GM12878 (cell line): ENCODE results near the gene WFDC13. TPM values are rescaled to one million over a fixed set of nuclear protein-coding genes. Genes with fewer than 3 reads are reported as not detected.

Experiments used
- ATAC-seq: fragments of 200-7000 bp; cut with Tn5 transposase; 3 replicates; pipeline ENCODE4 v1.9.1; 2020; ENCODE audit warnings: mild to moderate bottlenecking, moderate library complexity
- BruUV-seq: library from RNA; stranded (reverse); fragments of 400-500 nt; replicated peaks from 2 replicates; lab custom pipeline; 2021; lab: Mats Ljungman, UMichigan
- CTCF ChIA-PET: fragments of 300-600 bp; sonication (Branson Sonifier 250); formaldehyde crosslinking; extraction: SDS; loops from one replicate; lab custom pipeline; 2021; ENCODE audit warnings: inconsistent platforms; lab: Yijun Ruan, JAX
- POLR2A ChIA-PET: fragments of 350-600 bp; formaldehyde crosslinking; extraction: SDS; loops from one replicate; lab custom pipeline; 2021; ENCODE audit warnings: inconsistent platforms; lab: Charles Lee
- RAD21 ChIA-PET: fragments of 300-600 bp; sonication (Branson Sonifier 250); formaldehyde crosslinking; loops from one replicate; lab custom pipeline; 2023; ENCODE audit warnings: antibody characterized with exemption; ENCODE audit not compliant: unreplicated experiment; lab: Charles Lee
- SMC1A ChIA-PET: fragments of 300-600 bp; sonication (Branson Sonifier 250); formaldehyde crosslinking; loops from one replicate; lab custom pipeline; 2023; ENCODE audit not compliant: unreplicated experiment, uncharacterized antibody; lab: Charles Lee
- DNase-seq: peaks from one replicate; pipeline ENCODE4 v3.0.0-alpha.2; 2011; ENCODE audit warnings: low read depth, low spot score
- FAIRE-seq: peaks from 3 replicates; lab custom pipeline; 2011; peaks lifted over from hg19 to GRCh38; lab: Jason Lieb, UNC
- H2AFZ ChIP-seq: 2 replicates; pipeline ENCODE4 v1.6.0; 2011; ENCODE audit warnings: low read depth, low read length, control low read depth; ENCODE audit not compliant: control insufficient read depth
- H3K27ac ChIP-seq: 2 replicates; pipeline ENCODE4 v1.5.1; 2011; ENCODE audit warnings: control low read depth; ENCODE audit not compliant: control insufficient read depth, insufficient read depth
- H3K27me3 ChIP-seq, 2 experiments: replicated peaks in 1 of 2; 2 replicates each; pipeline versions ENCODE4 v1.6.0 to v1.6.1; 2011; ENCODE audit warnings: low read length in 1 of 2; ENCODE audit not compliant: control insufficient read depth in 2 of 2, insufficient read depth in 2 of 2
- H3K36me3 ChIP-seq, 2 experiments: 2 replicates each; pipeline ENCODE4 v1.5.1; 2011; ENCODE audit warnings: low read length in 1 of 2; ENCODE audit not compliant: control insufficient read depth in 2 of 2, insufficient read depth in 2 of 2
- H3K4me1 ChIP-seq: 2 replicates; pipeline ENCODE4 v1.6.1; 2011; ENCODE audit warnings: mild to moderate bottlenecking, low read length, moderate library complexity, mixed read lengths; ENCODE audit not compliant: control insufficient read depth, insufficient read depth
- H3K4me2 ChIP-seq: 2 replicates; pipeline ENCODE4 v1.6.0; 2011; ENCODE audit warnings: control low read depth; ENCODE audit not compliant: control insufficient read depth, insufficient read depth
- H3K4me3 ChIP-seq: fragments of 200-600 bp; sonication (generic); 2 replicates; pipeline ENCODE4 v1.5.1; 2016
- H3K79me2 ChIP-seq: 2 replicates; pipeline ENCODE4 v1.6.0; 2011; ENCODE audit warnings: low read length; ENCODE audit not compliant: control insufficient read depth, insufficient read depth
- H3K9ac ChIP-seq: 2 replicates; pipeline ENCODE4 v1.8.0; 2011; ENCODE audit warnings: low read length, control low read depth, mixed read lengths; ENCODE audit not compliant: control insufficient read depth, insufficient read depth
- H3K9me3 ChIP-seq: replicated peaks from 3 replicates; pipeline ENCODE4 v1.5.1; 2011; ENCODE audit warnings: mild to moderate bottlenecking, low read length; ENCODE audit not compliant: control insufficient read depth, insufficient read depth
- H4K20me1 ChIP-seq: 2 replicates; pipeline ENCODE4 v1.6.0; 2011; ENCODE audit not compliant: control insufficient read depth, insufficient read depth
- CHD1 ChIP-seq: IDR thresholded peaks from 2 replicates; pipeline ENCODE4 v1.6.1; 2012; ENCODE audit warnings: low read depth, low read length, improper control_type of control experiment
- CREB1 ChIP-seq: IDR thresholded peaks from 2 replicates; pipeline ENCODE4 v1.6.1; 2012; ENCODE audit warnings: low read depth, mild to moderate bottlenecking, inconsistent platforms
- EZH2 ChIP-seq: IDR thresholded peaks from 2 replicates; pipeline ENCODE4 v1.6.1; 2012; ENCODE audit warnings: low read depth, mild to moderate bottlenecking, control low read depth, inconsistent platforms, low read length, borderline replicate concordance; ENCODE audit not compliant: control insufficient read depth
- HCFC1 ChIP-seq: fragments of 150-350 bp; IDR thresholded peaks from 2 replicates; pipeline ENCODE4 v1.6.1; 2014; ENCODE audit warnings: low read length
- JUND ChIP-seq: IDR thresholded peaks from 2 replicates; pipeline ENCODE4 v1.6.1; 2012; ENCODE audit warnings: low read depth, mild to moderate bottlenecking, low read length, improper control_type of control experiment, moderate library complexity
- KLF5 ChIP-seq: fragments of 450-650 bp; IDR thresholded peaks from 2 replicates; pipeline ENCODE4 v1.6.1; 2014; ENCODE audit warnings: mild to moderate bottlenecking; ENCODE audit not compliant: partially characterized antibody
- MEF2B ChIP-seq: fragments of 450-650 bp; IDR thresholded peaks from 2 replicates; pipeline ENCODE4 v1.6.1; 2018; ENCODE audit warnings: mild to moderate bottlenecking, moderate library complexity; ENCODE audit not compliant: partially characterized antibody, poor library complexity, severe bottlenecking
- MXI1 ChIP-seq: fragments of 150-350 bp; IDR thresholded peaks from 2 replicates; pipeline ENCODE4 v1.6.1; 2011; ENCODE audit warnings: low read depth, mild to moderate bottlenecking, inconsistent platforms, low read length, improper control_type of control experiment
- PAX5 ChIP-seq: IDR thresholded peaks from 2 replicates; pipeline ENCODE4 v1.6.1; 2011; ENCODE audit warnings: low read depth, low read length, borderline replicate concordance
- RBBP5 ChIP-seq: fragments of 200-600 bp; sonication (generic); conservative IDR thresholded peaks from 2 replicates; pipeline ENCODE4 v1.6.1; 2016
- SIX5 ChIP-seq: IDR thresholded peaks from 2 replicates; pipeline ENCODE4 v1.6.1; 2011; ENCODE audit warnings: mild to moderate bottlenecking, low read depth, low read length, moderate library complexity; ENCODE audit not compliant: severe bottlenecking
- SRF ChIP-seq, 2 experiments: IDR thresholded peaks; 2 replicates each; pipeline ENCODE4 v1.6.1; 2011; ENCODE audit warnings: low read depth in 2 of 2, low read length in 2 of 2, mild to moderate bottlenecking in 1 of 2, moderate library complexity in 1 of 2
- YY1 ChIP-seq: IDR thresholded peaks from 2 replicates; pipeline ENCODE4 v1.6.1; 2011; ENCODE audit warnings: low read depth, mild to moderate bottlenecking, low read length
- ZBED1 ChIP-seq: IDR thresholded peaks from 2 replicates; pipeline ENCODE4 v1.6.1; 2016; ENCODE audit warnings: borderline replicate concordance
- ZZZ3 ChIP-seq: IDR thresholded peaks from 2 replicates; pipeline ENCODE4 v1.6.1; 2011; ENCODE audit warnings: low read depth; ENCODE audit not compliant: control insufficient read depth, insufficient read length
- WGBS: methylation state at CpG from one replicate; pipeline ENCODE4 v1.1.6; 2016; ENCODE audit warnings: low lambda C conversion rate; ENCODE audit not compliant: insufficient replicate concordance, insufficient coverage; ENCODE audit errors: missing lambda C conversion rate; 5-methylcytosine and 5-hydroxymethylcytosine counted together
- in situ Hi-C: fragments of 300-500 bp; cut with MboI; formaldehyde crosslinking; loops from 9 replicates; pipeline ENCODE4 v1.14.3; 2018; ENCODE audit warnings: mixed read lengths
- intact Hi-C: fragments of 100-400 bp; cut with micrococcal nuclease; formaldehyde crosslinking; loops from one replicate; pipeline ENCODE4 v1.14.2; 2022; ENCODE audit not compliant: unreplicated experiment
- polyA plus RNA-seq, 11 experiments: library from polyadenylated mRNA; depleted of rRNA in 4 of 11; unstranded in 6 of 11; stranded (reverse) in 5 of 11; fragments of >200 nt; fragmentation: Nextera tagmentation in 4 of 11; fragmentation: Illumina TruSeq in 1 of 11; extraction: Ambion mirVana in 4 of 11; extraction: Trizol in 1 of 11; gene quantifications; 1 replicate in 1 of 11; 2 replicates in 10 of 11; pipeline versions ENCODE4 v1.2.1 to v1.2.3, GENCODE V29; 2011 to 2016; ENCODE audit warnings: inconsistent platforms in 2 of 11, missing spikeins in 2 of 11, low read depth in 1 of 11
- total RNA-seq, 4 experiments: library from RNA; depleted of rRNA in 3 of 4; stranded (reverse); fragments of >200 nt in 3 of 4; fragmentation: Illumina TruSeq in 1 of 4; extraction: Trizol in 1 of 4; gene quantifications; 2 replicates each; pipeline versions ENCODE4 v1.2.1 to v1.2.3, GENCODE V29; 2013 to 2021
- TF ChIP-seq, protein P1 (sequence below): IDR thresholded peaks from 2 replicates; pipeline ENCODE4 v1.6.1; 2012; ENCODE audit warnings: low read depth, low read length, improper control_type of control experiment
- TF ChIP-seq, protein P2 (sequence below): fragments of 450-650 bp; formaldehyde crosslinking; IDR thresholded peaks from 2 replicates; pipeline ENCODE4 v1.5.0; 2022; ENCODE audit warnings: mild to moderate bottlenecking, missing genetic modification characterization

Gene WFDC13
- total and polyA plus RNA-seq, 10 of the 15 experiments (the other 5 are each of a cell fraction or from before 2014, with no cell fraction given), result not detected

DNA sequence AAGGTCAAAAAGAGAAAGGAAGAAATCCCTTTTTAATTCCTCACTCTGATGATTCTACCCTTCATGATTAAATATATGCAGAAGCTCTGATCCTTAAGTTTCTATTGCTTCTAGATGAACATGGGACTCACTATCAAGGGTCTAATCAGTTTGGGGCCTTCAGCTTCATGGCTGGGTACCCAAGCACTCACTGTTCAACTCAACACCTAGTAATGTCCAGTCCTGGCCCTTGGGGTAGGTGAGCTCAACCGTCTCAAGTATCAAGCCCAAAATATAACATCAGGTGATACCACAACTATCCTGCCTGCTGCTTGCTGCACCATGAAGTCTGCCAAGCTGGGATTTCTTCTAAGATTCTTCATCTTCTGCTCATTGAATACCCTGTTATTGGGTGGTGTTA is 20.2 kb downstream of the WFDC13 start, which contains the start of gene SPINT4:
TSS of gene SPINT4 (plus strand) at position 301 of the 400 bp plus-strand sequence. CDS start at position 322, 21 bp downstream.
- ChIA-PET RAD21 (interaction anchor here (1.3 kb wide), 1 partner anchor 49 kb away, joined by 3 read pairs; no protein-coding TSS in a partner anchor), SMC1A (interaction anchor here (0.9 kb wide), 1 partner anchor 12 kb away, joined by 3 read pairs; no protein-coding TSS in a partner anchor), POLR2A (no interaction called here), CTCF (interaction anchor here (0.9 kb wide), 1 partner anchor 49 kb away, joined by 5 read pairs; no protein-coding TSS in a partner anchor)
- Histone ChIP-seq H4K20me1 (no peaks in the 10 kb centered on the region), H3K9me3 (no peaks in the 10 kb centered on the region), H3K27ac (no peak within 1 kb of the TSS), H3K9ac (no peak within 1 kb of the TSS), H3K36me3 (no peaks in the 10 kb centered on the region), H3K27me3 (peaks cover 0 to 2% of the 10 kb centered on the region in 2 experiments; a peak in 1 of 4 replicates), H3K4me2 (no peak within 1 kb of the TSS), H3K4me1 (no peaks in the 10 kb centered on the region), H3K4me3 (no peak within 1 kb of the TSS), H2AFZ (no peak within 1 kb of the TSS), H3K79me2 (no peaks in the 10 kb centered on the region)
- ATAC-seq, result no peak
- 0% methylated on average over 1 of the region's 1 CpG for WGBS
- TF ChIP-seq SRF (IDR thresholded peaks at IDR 0.05; ENCODE audit: low read depth in 2 of 2, low read length in 2 of 2) (no peak), ZZZ3 (no peak), HCFC1 (no peak), ZBED1 (no peak), YY1 (no peak), MEF2B (no peak), CREB1 (no peak), CHD1 (no peak), MXI1 (no peak), SIX5 (no peak), PAX5 (no peak), EZH2 (no peak), RBBP5 (no peak), JUND (no peak), KLF5 (no peak)
- TF ChIP-seq, protein P1, sequence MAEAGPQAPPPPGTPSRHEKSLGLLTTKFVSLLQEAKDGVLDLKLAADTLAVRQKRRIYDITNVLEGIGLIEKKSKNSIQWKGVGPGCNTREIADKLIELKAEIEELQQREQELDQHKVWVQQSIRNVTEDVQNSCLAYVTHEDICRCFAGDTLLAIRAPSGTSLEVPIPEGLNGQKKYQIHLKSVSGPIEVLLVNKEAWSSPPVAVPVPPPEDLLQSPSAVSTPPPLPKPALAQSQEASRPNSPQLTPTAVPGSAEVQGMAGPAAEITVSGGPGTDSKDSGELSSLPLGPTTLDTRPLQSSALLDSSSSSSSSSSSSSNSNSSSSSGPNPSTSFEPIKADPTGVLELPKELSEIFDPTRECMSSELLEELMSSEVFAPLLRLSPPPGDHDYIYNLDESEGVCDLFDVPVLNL, result no peak
- TF ChIP-seq, protein P2, sequence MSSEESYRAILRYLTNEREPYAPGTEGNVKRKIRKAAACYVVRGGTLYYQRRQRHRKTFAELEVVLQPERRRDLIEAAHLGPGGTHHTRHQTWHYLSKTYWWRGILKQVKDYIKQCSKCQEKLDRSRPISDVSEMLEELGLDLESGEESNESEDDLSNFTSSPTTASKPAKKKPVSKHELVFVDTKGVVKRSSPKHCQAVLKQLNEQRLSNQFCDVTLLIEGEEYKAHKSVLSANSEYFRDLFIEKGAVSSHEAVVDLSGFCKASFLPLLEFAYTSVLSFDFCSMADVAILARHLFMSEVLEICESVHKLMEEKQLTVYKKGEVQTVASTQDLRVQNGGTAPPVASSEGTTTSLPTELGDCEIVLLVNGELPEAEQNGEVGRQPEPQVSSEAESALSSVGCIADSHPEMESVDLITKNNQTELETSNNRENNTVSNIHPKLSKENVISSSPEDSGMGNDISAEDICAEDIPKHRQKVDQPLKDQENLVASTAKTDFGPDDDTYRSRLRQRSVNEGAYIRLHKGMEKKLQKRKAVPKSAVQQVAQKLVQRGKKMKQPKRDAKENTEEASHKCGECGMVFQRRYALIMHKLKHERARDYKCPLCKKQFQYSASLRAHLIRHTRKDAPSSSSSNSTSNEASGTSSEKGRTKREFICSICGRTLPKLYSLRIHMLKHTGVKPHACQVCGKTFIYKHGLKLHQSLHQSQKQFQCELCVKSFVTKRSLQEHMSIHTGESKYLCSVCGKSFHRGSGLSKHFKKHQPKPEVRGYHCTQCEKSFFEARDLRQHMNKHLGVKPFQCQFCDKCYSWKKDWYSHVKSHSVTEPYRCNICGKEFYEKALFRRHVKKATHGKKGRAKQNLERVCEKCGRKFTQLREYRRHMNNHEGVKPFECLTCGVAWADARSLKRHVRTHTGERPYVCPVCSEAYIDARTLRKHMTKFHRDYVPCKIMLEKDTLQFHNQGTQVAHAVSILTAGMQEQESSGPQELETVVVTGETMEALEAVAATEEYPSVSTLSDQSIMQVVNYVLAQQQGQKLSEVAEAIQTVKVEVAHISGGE (CRISPR knock-in tag), result no peak
- FAIRE-seq, result no peak
- intact Hi-C loops, result no loop called here
- no TSS peak for BruUV-seq
- DNase-seq, result no peak
- in situ Hi-C loops, result no loop called here
